HG03469 (cell line): ENCODE results near the gene TPM3.
"Not testable (repeated sequence)": the region's sequence is repeated elsewhere in the genome, so short reads cannot be mapped to it uniquely, and the experiment has no call there.

Experiments
- ATAC-seq: cut with Tn5 transposase; IDR thresholded peaks from one replicate; pipeline ENCODE4 v1.9.1; 2021; ENCODE audit warnings: mild to moderate bottlenecking, moderate library complexity, moderate number of reproducible peaks; ENCODE audit not compliant: unreplicated experiment

The TPM3 gene

DNA sequence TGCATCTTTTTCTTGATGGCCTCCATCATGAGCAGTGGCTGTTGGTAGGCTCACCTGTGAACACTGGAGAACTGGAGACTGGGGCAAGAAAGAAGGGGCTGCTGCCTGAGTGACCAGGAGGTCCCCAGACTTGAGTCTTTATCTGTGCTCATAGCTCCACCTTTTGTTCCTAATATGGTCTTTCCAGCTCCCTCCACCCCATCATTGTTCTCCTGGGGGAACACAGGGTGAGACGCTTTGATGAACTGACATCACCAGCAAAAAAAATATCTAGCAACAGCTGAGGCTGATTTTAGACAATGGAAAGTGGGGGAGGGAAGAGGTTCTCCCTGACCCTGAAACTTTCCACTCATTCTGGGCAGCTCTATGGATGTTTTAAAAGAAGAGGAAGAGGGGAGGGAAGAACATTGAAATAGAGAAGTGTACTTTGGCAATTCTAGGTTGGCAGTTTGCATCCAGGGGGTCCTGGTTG is at the start of gene TPM3:
Gene TPM3 (minus strand): TSS at position 111 of the 472 bp plus-strand sequence. CDS start 82 bp downstream, at position 29.
- no peak for ATAC-seq

DNA sequence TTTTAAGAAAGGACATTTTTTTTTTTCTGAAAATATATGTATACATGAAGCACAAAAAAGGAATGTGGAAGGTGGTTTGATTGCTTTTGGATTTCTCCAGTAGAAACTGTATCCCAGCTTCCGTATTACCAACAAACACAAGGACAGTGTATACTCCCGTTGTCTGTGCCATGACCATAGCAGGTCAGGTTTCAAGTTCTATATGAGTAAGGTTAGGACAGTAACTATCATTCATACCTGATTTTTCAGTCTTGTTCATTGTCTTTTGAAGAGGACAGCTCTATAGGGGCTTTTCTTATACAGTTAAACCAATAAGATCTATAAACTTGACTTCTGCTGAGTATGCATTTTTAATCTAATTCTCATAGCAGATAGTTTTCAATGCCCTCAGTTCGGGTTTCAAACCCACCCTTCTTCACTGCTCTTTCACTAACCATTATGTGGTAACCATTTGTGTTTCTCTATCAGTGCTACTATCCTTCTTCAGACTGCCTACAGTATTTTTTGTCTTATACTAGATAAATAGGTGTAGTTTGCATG is 48.5 kb upstream of the TPM3 start:
- no peak for ATAC-seq

DNA sequence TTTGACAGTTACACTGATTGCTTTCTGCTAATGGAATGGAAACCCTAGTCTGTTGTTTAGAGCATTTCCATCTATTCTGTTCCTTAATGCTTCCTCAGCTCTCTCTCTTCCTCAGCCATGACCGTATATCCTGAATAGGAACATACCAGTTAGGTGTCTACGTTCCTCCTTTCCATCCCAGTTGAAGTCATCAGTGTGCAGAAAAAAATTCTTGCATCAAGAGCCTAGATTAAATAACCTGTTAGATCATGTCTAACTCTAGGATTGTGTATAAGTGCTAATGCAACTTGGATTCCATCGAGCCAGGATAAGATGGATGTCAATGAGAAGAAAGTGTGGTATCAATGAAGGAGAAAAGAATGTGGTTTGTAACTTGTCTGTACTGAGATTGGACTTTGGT is 47.6 kb upstream of the TPM3 start:
- no peak for ATAC-seq

DNA sequence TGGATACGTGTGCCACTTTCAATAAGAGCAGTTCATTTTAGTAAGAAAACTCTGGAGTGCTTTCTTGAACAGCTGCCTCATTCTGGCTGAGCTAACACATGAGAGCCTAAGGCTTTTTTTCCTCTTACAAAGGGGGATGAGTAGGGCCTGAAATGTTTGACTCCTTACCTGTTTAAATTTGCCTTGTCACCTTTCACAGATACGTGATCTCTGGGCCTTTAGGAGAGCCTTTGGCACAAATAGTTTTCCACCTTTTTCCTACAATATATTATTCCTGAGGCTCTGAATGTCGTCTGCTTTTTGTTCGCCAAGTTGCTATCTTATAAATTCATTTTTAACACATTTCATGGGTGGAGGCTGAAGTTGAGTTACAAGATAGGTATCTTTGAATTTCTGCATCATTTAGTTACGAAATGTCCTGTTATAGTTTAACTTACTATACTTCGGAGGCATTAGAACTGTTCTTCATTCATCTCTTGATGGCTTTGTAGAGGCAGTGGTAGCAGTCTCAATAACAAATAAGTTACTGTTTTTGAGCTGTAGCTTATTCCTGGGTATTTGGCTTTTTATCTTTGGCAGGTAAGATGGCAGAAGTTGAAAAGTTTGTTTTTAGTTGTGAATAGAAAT is 46.1 kb upstream of the TPM3 start:
- ATAC-seq = no peak

DNA sequence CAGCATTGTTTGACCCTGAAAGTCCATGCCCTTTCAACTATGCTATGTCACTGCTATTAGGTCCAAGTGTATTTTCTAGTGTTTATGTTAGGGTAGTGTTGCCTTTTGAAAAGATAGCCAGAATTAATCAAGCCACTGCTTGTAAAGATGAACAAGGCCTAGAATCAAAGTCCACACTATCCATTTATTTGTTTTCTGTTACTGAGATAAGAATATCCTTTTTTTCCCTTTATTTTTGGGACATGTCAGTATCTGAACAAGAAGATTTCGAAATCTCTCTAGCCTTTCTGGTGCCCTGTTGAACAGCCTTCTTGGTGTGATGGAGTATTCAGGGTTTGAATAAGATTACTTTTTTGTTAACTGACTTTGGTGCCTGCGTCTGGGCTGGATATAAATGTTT is 45.5 kb upstream of the TPM3 start:
- ATAC-seq = no peak

DNA sequence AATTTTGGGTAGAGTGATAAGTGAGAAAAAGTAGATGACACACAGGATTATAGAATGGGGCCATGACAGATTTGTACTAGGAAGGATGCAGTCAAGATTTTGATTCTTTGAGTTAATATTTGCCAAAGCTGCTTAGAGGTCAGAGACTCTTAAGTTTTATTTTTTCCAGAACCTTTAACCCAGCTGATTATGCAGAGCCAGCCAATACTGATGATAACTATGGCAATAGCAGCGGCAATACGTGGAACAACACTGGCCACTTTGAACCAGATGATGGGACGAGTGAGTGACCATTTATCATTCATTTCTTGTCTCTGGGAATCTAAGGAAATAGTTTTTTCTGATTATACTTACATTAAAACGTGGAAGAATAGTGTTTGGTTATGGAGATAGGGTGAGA is 45.0 kb upstream of the TPM3 start:
- no peak for ATAC-seq

- not testable (repeated sequence) for ATAC-seq
These were observed 41.2 kb upstream of the TPM3 start for GRCh38 chr1:154233127-154233526.

- ATAC-seq = not testable (repeated sequence)
These were observed 39.2 kb upstream of the TPM3 start for GRCh38 chr1:154231112-154231511.

DNA sequence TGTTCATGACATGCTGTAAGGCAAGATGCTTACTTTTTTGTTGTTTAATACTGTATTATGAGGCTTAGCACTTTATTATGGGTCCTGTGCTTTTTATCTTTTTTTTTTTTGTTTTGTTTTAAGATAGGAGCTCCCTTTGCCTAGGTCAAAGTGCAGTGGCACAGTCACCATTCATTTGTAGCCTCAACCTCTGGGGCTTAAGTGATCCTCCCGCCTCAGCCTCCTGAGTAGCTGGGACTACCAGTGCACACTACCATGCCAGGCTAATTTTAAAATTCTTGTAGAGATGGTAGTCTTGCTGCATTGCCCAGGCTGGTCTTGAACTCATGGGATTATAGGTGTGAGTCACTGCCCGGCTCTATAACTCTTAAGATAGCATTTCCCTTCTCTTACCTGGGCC is 33.5 kb upstream of the TPM3 start:
- no peak for ATAC-seq

GRCh38 chr1:154223621-154224020 is 31.7 kb upstream of the TPM3 start:
- ATAC-seq = no peak

- ATAC-seq = no peak
These were observed 31.0 kb upstream of the TPM3 start for GRCh38 chr1:154222918-154223317.

DNA sequence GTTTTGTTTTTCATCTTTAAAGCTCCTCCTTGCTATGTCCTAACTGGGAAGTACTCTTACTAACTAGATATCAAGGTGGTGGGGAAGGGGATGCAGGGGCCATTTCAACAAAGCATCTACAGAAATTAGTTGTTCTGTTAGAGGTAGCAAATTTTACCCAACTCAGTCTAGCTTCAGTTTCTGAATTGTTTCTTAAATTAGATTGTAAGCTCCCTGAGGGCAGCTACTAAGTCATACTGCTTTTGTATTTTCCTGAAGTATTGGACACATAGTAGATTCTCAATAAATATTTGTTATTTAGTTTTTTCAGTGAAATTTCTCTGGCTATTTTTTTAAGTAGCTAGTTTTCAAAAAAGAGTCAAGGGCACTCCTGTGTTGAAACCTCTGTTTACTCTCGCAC is 30.6 kb upstream of the TPM3 start:
- ATAC-seq = no peak

DNA sequence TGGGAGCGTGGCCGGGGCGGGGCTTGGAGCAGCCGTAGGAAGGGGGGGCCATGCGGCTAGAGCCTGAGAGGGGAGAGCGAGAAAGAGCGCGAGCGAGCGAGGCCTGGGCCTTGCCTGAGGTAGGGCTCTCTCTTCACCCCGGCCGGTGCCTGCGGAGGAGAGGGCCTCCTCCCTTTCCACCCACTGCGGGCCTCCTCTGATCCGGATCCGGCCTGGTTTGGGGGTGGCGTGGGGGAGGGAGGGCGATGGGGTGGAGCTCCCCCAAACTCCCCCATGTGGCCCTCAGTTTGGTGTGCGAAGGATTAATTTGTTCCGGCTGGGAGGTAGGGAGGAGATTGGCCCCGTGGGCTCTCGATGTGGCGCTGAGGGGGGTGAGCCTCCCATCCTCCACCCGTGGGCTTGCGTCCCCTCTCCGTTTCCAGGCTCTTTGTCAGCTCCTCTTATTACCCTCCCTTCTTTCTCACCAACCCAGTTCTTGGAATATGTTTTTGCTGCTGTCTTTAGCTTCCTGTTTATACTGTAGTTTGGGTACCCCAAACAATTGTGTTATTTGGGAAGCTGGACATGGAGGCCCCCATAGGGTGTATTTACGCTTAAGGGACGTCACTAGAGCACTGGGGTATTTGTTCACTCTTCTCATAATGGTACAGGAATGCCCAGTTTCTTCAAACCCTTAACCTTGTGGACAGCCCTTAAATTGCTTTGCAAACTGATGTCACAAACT is 29.5 kb upstream of the TPM3 start:
- no peak for ATAC-seq

DNA sequence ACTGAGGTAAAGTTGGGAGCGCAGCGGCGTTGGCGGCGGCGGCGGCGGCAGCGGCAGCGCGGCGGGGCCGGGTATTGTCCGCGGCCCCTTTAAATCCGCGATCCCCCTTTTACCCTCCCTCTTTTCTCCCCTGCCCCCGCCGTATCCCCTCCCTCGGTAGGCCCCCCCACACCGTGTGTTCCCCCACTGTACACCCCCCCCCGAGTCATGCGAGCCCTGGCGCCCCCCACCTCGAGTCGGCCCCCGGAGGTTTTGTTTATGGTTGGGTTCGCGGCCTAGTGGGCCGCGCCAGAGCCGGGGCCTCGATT is 29.0 kb upstream of the TPM3 start:
- ATAC-seq = no peak

DNA sequence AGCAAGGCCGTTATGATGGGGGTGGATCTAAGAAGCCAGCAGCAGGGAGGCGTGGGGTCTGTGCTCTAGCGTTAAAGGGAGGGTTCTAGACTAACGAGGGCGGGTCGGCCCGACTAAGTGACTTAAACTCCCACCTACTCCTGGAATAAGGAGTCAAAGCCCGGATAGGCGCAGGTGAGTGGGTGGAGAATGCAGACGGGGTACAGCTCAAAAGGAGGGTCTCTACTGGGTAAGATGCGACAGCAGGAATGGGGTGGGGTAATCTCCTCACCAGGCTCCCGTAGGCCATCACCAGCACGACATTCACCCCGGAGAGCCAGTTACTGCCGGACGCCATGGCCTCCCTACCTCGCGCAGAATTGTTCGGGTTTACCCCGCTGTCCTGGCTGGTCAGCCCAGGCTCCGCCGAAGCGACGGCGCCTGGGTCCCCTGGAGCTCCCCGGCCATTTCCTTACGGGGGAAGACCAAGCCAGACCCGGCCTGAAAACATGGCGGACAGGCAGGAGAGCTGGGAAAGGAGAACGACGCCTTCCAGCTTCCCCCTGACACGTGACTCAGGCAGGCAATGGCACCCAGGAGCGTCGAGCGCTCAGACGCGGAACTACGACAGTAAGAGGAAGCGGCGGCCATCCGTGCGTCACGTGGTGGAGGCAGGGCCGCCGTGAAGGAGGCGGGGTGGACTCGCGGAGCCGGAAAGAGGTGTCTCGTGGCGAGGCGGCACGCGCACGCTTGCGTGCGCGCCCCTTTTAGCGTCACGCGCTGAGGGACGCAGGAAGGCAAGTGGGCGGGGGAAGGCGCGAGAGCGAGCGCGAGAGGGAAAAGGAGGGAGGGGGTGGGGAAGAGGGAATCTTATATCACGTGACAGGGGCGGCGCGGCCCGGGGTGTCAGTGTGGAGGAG is 28.4 kb upstream of the TPM3 start, which contains the start of gene UBAP2L:
Gene UBAP2L (plus strand): TSS at position 885 of the 899 bp plus-strand sequence. CDS start 4,169 bp downstream, outside the sequence.
- peak; percentile 75 for ATAC-seq

- ATAC-seq = no peak
These were observed 27.6 kb upstream of the TPM3 start for GRCh38 chr1:154219541-154219940.

DNA sequence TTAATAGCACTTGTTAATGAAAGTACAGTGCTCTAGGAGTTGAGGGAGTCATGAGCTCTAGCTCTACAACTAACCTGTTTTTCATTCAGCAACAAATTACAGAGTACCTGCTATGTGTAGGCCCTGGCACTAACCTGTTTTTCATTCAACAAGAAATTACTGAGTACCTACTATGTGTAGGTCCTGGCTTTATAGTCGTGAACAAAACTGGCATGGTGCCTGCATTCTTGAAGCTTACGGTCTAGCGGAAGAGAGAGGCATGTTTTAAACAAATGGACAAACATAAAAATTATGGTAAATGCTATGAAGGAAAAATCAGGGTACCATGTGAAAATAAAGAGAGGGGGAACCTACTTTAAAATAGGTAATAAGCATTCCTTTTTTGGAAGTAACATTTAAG is 26.6 kb upstream of the TPM3 start:
- ATAC-seq = no peak

DNA sequence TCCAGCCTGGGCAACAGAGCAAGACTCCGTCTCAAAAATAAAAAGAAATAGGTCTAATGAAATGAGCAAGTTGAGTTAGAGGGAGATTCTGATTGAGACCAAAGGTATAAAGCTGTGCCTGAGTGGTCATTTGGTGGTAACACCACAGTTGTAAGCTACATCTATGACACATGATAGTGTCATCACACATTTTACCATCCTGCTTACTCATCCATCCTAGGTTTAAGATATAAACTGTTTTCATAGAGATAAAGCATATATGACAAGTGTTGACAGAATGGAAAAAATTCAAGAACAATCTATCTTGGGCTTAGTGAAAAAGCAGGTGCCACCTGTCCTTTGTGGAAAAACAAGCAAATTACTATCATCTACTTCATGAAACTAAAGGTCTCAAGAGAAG is 21.4 kb upstream of the TPM3 start:
- no peak for ATAC-seq

GRCh38 chr1:154212083-154212482 is 20.2 kb upstream of the TPM3 start:
- no peak for ATAC-seq

- no peak for ATAC-seq
These were observed 16.9 kb upstream of the TPM3 start for GRCh38 chr1:154208677-154209388.

GRCh38 chr1:154207262-154207661 is 15.4 kb upstream of the TPM3 start:
- ATAC-seq = no peak
